ENCODE results near the gene HOXC12.

HOXC12 gene

DNA sequence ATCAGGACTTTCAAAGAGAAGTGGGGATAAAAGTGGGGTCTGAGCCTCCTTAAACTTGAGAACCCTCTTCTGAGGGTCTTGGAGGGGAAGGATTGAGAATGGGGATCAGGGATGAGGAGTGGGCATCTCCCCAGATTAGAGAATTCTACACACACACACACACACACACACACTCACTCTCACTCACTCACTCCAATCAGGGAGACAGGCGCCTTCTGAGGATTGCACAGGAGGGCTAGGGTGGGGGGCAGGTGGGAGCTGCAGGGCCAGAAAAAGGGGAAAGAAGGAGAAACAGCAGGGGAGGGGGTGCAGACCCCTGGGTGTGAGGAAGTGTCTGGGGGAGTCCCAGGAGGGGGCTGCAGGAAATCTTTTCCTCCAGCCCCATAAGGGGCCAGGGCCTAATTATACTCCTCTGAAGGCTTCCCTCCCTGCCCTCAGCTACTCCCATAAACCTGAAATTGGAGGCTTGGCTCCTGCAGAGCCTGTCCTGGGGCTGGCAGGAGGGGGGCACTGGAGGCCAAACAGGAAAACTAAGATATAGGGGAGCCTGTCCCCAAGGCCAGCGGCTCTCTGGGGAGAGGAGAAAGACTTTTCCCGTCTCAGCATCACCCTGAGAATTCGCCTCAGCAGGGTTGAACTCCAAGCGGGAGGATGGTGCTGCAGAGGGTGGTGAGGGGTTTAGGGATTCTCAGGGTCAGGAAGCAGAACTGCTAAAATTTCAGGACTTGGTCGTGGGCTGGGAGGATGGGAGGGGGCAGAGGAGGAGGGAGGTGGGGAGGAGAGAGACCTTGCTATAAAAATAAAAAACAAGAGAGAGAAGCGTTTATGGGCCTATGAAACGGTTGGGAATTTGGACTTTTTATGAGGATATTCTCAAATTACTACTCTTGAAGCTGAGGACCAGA lies 46.8 kb downstream of the HOXC12 start:
- DNase-seq (ENCODE audit: low read depth, low spot score): no peak
- CTCF ChIA-PET: interaction anchor here (1.5 to 21.3 kb wide), 9 partner anchors 10 to 213 kb away, joined by 3 to 756 read pairs (median 152); partner anchors contain the start of genes HOXC10, HOXC5, HOXC6 and SMUG1
- peak overlapping the region; percentile 96 for H3K4me3 ChIP-seq (ENCODE audit: low read depth, low read length)
- TF ChIP-seq, protein P1, sequence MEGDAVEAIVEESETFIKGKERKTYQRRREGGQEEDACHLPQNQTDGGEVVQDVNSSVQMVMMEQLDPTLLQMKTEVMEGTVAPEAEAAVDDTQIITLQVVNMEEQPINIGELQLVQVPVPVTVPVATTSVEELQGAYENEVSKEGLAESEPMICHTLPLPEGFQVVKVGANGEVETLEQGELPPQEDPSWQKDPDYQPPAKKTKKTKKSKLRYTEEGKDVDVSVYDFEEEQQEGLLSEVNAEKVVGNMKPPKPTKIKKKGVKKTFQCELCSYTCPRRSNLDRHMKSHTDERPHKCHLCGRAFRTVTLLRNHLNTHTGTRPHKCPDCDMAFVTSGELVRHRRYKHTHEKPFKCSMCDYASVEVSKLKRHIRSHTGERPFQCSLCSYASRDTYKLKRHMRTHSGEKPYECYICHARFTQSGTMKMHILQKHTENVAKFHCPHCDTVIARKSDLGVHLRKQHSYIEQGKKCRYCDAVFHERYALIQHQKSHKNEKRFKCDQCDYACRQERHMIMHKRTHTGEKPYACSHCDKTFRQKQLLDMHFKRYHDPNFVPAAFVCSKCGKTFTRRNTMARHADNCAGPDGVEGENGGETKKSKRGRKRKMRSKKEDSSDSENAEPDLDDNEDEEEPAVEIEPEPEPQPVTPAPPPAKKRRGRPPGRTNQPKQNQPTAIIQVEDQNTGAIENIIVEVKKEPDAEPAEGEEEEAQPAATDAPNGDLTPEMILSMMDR (IDR thresholded peaks at IDR 0.05; ENCODE audit: insufficient read depth, low read length, missing control alignments): no peak
- POLR2A ChIA-PET: interaction anchor here (0.6 to 3.1 kb wide), 6 partner anchors 10 to 232 kb away, joined by 3 to 22 read pairs (median 4); partner anchors contain the start of gene HOXC10

DNA sequence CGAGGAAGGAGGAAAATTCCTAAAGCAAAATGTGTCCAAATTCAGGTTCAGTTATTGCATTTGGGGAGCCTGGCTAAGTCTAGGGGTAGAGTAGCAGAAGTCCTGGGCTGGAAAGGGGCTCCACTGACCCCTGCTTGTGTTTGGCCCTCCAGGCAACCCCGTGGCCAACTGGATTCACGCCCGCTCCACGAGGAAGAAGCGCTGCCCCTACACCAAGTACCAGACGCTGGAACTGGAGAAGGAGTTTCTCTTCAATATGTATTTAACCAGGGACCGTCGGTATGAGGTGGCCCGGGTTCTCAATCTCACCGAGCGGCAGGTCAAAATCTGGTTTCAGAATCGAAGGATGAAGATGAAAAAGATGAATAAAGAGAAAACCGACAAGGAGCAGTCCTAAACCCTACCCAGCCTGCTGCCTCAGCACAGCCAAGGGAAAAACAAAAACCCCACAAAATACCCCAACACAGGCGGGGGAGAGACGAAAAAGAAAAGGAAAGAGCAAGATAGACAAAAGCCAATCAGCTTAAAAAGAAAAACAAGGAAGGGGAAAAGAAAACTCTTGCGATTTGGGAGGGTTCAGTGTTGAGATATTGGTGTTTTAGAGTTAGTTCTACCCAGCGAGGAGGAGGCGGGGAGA lies 47.7 kb downstream of the HOXC12 start:
- no peak for DNase-seq (ENCODE audit: low read depth, low spot score)
- POLR2A ChIA-PET: interaction anchor here (0.6 to 3.1 kb wide), 3 partner anchors 10 to 195 kb away, joined by 3 to 22 read pairs (median 4); no protein-coding TSS in a partner anchor
- TF ChIP-seq, protein P1 (IDR thresholded peaks at IDR 0.05; ENCODE audit: insufficient read depth, low read length, missing control alignments): no peak
- CTCF ChIA-PET: interaction anchor here (1.0 to 21.3 kb wide), 9 partner anchors 10 to 234 kb away, joined by 3 to 756 read pairs (median 152); partner anchors contain the start of genes HOXC10, HOXC5, HOXC6 and SMUG1
- peak overlapping the region; percentile 96 for H3K4me3 ChIP-seq (ENCODE audit: low read depth, low read length)

DNA sequence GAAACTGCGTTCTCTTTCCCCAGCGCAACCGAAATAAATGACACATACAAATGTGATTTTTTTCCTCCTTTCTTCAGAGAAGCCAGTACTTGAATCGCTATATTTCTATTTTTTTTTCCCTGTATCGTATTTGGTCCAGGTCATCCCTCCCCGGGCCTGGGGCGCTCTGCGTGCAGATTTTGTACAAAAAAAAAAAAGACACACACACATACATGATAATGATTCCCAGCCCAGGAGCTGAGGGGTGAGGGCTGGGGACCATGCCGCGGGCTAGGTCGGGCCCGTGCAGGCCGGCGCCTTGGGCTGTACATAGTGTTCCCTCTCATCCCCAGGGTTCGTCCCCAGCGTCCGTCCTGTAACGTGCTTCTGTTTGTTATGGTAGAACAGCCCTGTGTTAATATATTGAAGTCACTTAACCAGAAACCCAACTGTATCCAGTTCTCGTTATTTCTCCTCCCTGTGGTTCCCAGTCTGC lies 48.2 kb downstream of the HOXC12 start:
- CTCF ChIA-PET: interaction anchor here (1.0 to 21.3 kb wide), 9 partner anchors 9 to 234 kb away, joined by 3 to 756 read pairs (median 152); partner anchors contain the start of genes HOXC10, HOXC5, HOXC6 and SMUG1
- peak overlapping the region; percentile 96 for H3K4me3 ChIP-seq (ENCODE audit: low read depth, low read length)
- POLR2A ChIA-PET: interaction anchor here (1.0 to 3.1 kb wide), 3 partner anchors 11 to 213 kb away, joined by 3 to 22 read pairs (median 4); no protein-coding TSS in a partner anchor

DNA sequence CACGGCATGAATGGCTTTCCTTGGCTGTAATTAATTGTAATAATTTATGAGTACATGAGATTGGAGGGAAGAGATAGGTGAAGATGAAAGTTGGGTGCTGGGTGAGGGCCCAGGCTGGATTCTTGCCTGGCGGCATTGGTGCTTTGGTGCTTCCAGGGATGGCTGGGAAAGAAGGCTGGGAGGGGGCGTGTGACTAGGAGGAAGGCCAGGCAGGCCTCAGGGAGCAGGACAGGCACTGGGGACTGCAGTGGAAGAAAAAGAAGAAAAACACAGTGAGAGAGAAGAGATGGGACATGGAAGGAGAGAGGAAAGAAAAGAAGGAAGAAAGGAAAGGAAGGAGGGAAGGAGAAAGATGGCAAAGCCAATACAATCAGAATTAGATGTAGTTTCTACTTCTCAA lies 48.9 kb downstream of the HOXC12 start:
- POLR2A ChIA-PET: interaction anchor here (1.0 to 1.8 kb wide), 4 partner anchors 8 to 212 kb away, joined by 3 to 7 read pairs (median 4); no protein-coding TSS in a partner anchor
- TF ChIP-seq, protein P1 (IDR thresholded peaks at IDR 0.05; ENCODE audit: insufficient read depth, low read length, missing control alignments): no peak
- CTCF ChIA-PET: interaction anchor here (0.8 to 21.3 kb wide), 15 partner anchors 8 to 257 kb away, joined by 3 to 756 read pairs (median 5); partner anchors contain the start of genes HOXC10, HOXC5, HOXC6 and SMUG1
- no peak for DNase-seq (ENCODE audit: low read depth, low spot score)
- H3K4me3 ChIP-seq (ENCODE audit: low read depth, low read length): peak overlapping the region; percentile 96

More for the DNA sequence above, 48.2 kb downstream of the HOXC12 start:
- TF ChIP-seq, protein P1 (IDR thresholded peaks at IDR 0.05; ENCODE audit: insufficient read depth, low read length, missing control alignments): no peak
- DNase-seq (ENCODE audit: low read depth, low spot score): no peak

DNA sequence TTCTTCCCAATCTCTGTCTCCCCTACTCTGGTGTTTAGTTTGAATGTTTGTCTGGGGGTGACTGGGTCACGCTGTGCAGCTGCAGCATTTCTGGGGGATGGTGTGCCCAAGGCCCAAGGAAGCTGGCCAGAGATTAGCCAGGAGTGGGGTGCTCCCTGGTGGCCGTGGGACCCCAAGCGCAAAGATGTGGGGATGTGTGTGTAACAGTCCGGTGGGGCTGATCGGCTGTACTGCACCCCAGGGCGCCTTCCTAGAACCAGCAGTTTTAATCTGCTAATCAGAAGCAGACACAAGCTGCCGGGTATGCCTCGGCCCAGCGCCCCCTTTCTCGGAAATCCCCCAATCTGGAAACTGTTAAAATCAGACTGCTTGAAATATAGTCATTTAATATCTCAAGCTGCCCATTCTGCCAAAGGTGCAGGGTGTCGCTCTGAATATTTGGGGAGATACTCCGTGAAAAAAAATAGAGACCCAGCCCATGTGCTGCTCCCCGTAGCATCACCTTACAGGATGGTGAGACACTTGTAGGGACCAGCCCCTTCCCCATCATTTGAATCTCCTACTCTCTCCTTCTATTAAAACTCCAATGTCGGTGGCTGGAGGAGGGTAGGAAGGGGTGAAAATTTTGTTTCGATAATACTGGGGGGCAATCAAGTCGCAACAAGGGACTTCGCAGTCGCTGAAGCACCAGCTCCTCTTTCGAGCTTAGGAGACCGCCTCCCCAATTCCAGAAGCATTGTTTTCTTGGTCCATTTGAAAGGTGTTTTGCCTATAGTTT lies 49.5 kb downstream of the HOXC12 start:
- TF ChIP-seq, protein P1 (IDR thresholded peaks at IDR 0.05; ENCODE audit: insufficient read depth, low read length, missing control alignments): peak; percentile 35
- ChIA-PET POLR2A (interaction anchor here (0.8 to 1.8 kb wide), 5 partner anchors 9 to 211 kb away, joined by 3 to 7 read pairs (median 3); no protein-coding TSS in a partner anchor), CTCF (interaction anchor here (0.7 to 21.3 kb wide), 18 partner anchors 8 to 366 kb away, joined by 3 to 756 read pairs (median 5); partner anchors contain the start of genes HOXC10, HOXC5, HOXC6 and SMUG1)
- H3K4me3 ChIP-seq (ENCODE audit: low read depth, low read length): peak overlapping the region; percentile 96
- DNase-seq (ENCODE audit: low read depth, low spot score): no peak
